Subcutaneous adipose tissue (tissue), 4 donors: Measurements from ENCODE around the gene SFMBT1. TPM values are rescaled to one million over a fixed set of nuclear protein-coding genes. Genes with fewer than 3 reads are reported as not detected.

Source experiments
- CTCF ChIP-seq: fragments of 450-650 bp; IDR thresholded peaks from one replicate; pipeline ENCODE4 v1.5.1; 2016; ENCODE audit warnings: low read depth, mild to moderate bottlenecking, control low read depth, antibody characterized with exemption, moderate library complexity
- total RNA-seq, 4 donors: library from RNA; depleted of rRNA; stranded (reverse); fragments of >200 nt; gene quantifications; one replicate each; pipeline ENCODE4 v1.1.0, GENCODE V29; 2016

The SFMBT1 gene
- total RNA-seq, 4 donors from 2014 or later = 4.9 to 15.5 (median 12.2) TPM

GRCh38 chr3:52962160-52962559, 83.7 kb downstream of the SFMBT1 start:
- no peak for TF ChIP-seq CTCF

- TF ChIP-seq CTCF = no peak
These were observed 86.1 kb downstream of the SFMBT1 start for GRCh38 chr3:52959773-52960172.

- no peak for TF ChIP-seq CTCF
These were observed 106.3 kb downstream of the SFMBT1 start for GRCh38 chr3:52939600-52939999.

- TF ChIP-seq CTCF = no peak
These were observed 111.0 kb downstream of the SFMBT1 start for GRCh38 chr3:52934630-52935530.

GRCh38 chr3:52931889-52932288, 114.0 kb downstream of the SFMBT1 start:
- no peak for TF ChIP-seq CTCF

- no peak for TF ChIP-seq CTCF
These were observed 114.5 kb downstream of the SFMBT1 start for GRCh38 chr3:52931328-52931727.

GRCh38 chr3:52930748-52931147, 115.1 kb downstream of the SFMBT1 start:
- TF ChIP-seq CTCF = no peak
